Measurements from ENCODE around the gene DNM2. TPM values are rescaled to one million over a fixed set of nuclear protein-coding genes. Genes with fewer than 3 reads are reported as not detected.
A peak's percentile ranks its signal among the peaks of the same experiment; 100 is the strongest.

DNM2 gene
- total and polyA plus RNA-seq, 5 donors from 2014 or later: 61.8 to 269 (median 63.1) TPM

DNA sequence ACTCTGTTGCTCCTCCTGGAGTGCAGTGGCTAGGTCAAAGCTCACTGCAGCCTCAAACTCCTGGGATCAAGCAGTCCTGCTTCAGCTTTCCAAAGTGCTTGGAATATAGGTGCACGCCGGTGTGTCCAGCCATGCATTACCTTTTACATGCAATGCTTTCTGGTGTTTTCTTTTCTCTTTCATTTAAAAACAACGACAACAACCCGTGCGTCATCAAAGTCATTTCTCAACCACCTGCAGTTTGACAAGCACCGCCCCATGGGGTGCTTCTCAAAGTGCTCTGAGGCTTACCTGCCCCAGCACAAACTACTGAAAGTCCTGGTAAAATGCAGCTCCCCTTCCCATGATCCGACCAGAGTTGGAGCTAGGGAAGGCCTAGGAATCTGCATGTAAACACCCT is 9.6 kb upstream of the DNM2 start:
- no peak overlapping the region for H3K4me3 ChIP-seq (ENCODE audit: low read depth, low read length)
- ATAC-seq (ENCODE audit: low read depth in 2 of 2): no peak
- DNase-seq: no peak
- Mint-ChIP-seq H3K36me3 (no peaks in the 10 kb centered on the region), H3K9me3 (no peaks in the 10 kb centered on the region), H3K4me3 (no peak overlapping the region), H3K27ac (no peak overlapping the region), H3K4me1 (peaks cover 0 to 2% (median 0%) of the 10 kb centered on the region in 4 donors), H3K27me3 (no peaks in the 10 kb centered on the region)
- no peak overlapping the region for H3K27ac ChIP-seq (ENCODE audit: insufficient read depth, low read length, poor library complexity, severe bottlenecking)
- no peaks in the 10 kb centered on the region for H3K4me1 ChIP-seq (ENCODE audit: control insufficient read depth, insufficient read depth, low read length, poor library complexity, severe bottlenecking)
- H3K36me3 ChIP-seq (ENCODE audit: control insufficient read depth, insufficient read depth, low read length): no peaks in the 10 kb centered on the region
- no peaks in the 10 kb centered on the region for H3K9me3 ChIP-seq (ENCODE audit: control insufficient read depth in 2 of 2, low read length in 2 of 2)
- H3K27me3 ChIP-seq (ENCODE audit: control insufficient read depth, insufficient read depth, low read length): no peaks in the 10 kb centered on the region

DNA sequence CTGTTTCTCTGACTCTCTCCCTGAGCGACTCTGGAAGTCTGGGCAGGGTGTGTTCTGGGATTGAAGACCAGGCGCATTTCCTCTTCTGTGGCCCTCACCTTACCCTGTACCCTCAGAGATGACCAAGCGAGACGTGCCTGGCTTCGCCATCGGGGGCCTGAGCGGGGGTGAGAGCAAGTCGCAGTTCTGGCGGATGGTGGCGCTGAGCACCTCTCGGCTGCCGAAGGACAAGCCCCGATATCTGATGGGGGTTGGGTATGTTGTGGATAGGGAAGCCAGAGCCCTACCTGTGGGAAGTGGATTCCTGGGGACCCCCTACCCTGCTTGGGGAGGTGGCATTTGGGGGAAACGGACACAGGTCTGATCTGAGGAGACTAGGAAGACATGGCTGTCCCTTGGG is 5.8 kb upstream of the DNM2 start:
- ATAC-seq (ENCODE audit: low read depth in 2 of 2) (no peak), DNase-seq (no peak)
- no peak overlapping the region for H3K4me3 Mint-ChIP-seq
- no peaks in the 10 kb centered on the region for H3K9me3 ChIP-seq (ENCODE audit: control insufficient read depth in 2 of 2, low read length in 2 of 2)
- H3K9me3 Mint-ChIP-seq: no peaks in the 10 kb centered on the region
- H3K4me1 ChIP-seq (ENCODE audit: control insufficient read depth, insufficient read depth, low read length, poor library complexity, severe bottlenecking): peaks cover 2% of the 10 kb centered on the region
- H3K27ac ChIP-seq (ENCODE audit: insufficient read depth, low read length, poor library complexity, severe bottlenecking): no peak overlapping the region
- no peak overlapping the region for H3K27ac Mint-ChIP-seq
- no peak overlapping the region for H3K4me3 ChIP-seq (ENCODE audit: low read depth, low read length)
- H3K27me3 ChIP-seq (ENCODE audit: control insufficient read depth, insufficient read depth, low read length): no peaks in the 10 kb centered on the region
- H3K36me3 Mint-ChIP-seq: peaks cover 7% of the 10 kb centered on the region
- no peaks in the 10 kb centered on the region for H3K27me3 Mint-ChIP-seq
- no peaks in the 10 kb centered on the region for H3K36me3 ChIP-seq (ENCODE audit: control insufficient read depth, insufficient read depth, low read length)
- H3K4me1 Mint-ChIP-seq: peaks cover 0 to 11% (median 3%) of the 10 kb centered on the region in 4 donors

DNA sequence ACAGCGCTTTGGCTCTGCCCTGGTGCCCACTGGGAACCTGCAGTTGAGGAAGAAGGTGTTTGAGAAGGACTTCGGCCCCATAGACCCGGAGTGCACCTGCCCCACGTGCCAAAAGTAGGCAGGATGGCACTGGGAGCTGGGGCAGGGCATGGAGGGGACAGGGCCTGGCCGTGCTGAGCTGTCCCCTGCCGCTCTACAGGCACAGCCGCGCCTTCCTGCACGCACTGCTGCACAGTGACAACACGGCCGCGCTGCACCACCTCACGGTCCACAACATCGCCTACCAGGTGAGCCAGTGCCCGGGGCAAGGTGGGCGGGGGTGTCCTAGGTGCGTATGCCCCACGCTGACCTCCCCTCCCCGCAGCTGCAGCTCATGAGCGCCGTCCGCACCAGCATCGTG is 5.1 kb upstream of the DNM2 start:
- no peaks in the 10 kb centered on the region for H3K27me3 ChIP-seq (ENCODE audit: control insufficient read depth, insufficient read depth, low read length)
- no peak overlapping the region for H3K4me3 Mint-ChIP-seq

DNA sequence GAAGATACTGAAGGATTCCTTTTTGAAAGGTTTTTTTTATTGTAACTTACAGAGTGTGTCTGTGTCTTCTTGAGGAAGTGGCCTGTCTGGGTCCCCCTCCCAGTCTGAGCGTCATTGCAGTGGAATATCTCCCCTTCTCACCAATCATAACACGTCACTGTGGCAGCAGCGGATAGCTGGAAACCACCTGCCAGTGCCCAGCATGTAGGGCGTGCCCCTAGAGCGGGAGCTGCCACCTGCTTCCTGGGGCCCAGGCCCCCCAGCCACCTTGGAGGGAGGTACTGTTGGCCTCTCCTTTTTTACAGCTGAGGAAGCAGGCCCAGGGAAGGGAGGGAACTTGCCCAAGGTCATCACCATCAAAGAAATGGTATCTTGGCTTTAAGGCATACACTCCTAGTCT is 4.6 kb upstream of the DNM2 start:
- no peaks in the 10 kb centered on the region for H3K9me3 Mint-ChIP-seq
- peak overlapping the region in 1 of 3 donors; percentile 29 for H3K27ac Mint-ChIP-seq

More for the DNA sequence above, 5.1 kb upstream of the DNM2 start:
- Mint-ChIP-seq H3K27me3 (no peaks in the 10 kb centered on the region), H3K4me1 (peaks cover 0 to 15% (median 6%) of the 10 kb centered on the region in 4 donors), H3K36me3 (peaks cover 7% of the 10 kb centered on the region), H3K9me3 (no peaks in the 10 kb centered on the region), H3K27ac (no peak overlapping the region)
- DNase-seq (no peak), ATAC-seq (ENCODE audit: low read depth in 2 of 2) (no peak)
- Histone ChIP-seq H3K27ac (ENCODE audit: insufficient read depth, low read length, poor library complexity, severe bottlenecking) (no peak overlapping the region), H3K36me3 (ENCODE audit: control insufficient read depth, insufficient read depth, low read length) (no peaks in the 10 kb centered on the region), H3K4me1 (ENCODE audit: control insufficient read depth, insufficient read depth, low read length, poor library complexity, severe bottlenecking) (peaks cover 4% of the 10 kb centered on the region), H3K4me3 (ENCODE audit: low read depth, low read length) (no peak overlapping the region), H3K9me3 (ENCODE audit: control insufficient read depth in 2 of 2, low read length in 2 of 2) (no peaks in the 10 kb centered on the region)

DNA sequence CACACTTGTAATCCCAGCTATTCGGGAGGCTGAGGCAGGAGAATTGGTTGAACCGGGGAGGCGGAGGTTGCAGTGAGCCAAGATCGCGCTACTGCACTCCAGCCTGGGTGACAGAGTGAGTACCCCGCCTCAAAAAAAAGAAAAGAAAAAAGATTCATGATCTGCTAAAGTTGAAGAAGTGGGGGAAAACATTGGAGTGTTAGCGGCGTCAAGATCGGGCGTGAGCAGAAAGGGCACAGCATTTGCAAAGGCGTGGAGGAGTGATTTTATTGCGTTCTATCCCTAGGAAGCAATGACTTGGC is 874 bp upstream of the DNM2 start:
- no peak for ATAC-seq (ENCODE audit: low read depth in 2 of 2)
- Mint-ChIP-seq H3K9me3 (no peaks in the 10 kb centered on the region), H3K36me3 (peaks cover 7% of the 10 kb centered on the region), H3K4me1 (peaks cover 0 to 49% (median 23%) of the 10 kb centered on the region in 4 donors), H3K27me3 (no peaks in the 10 kb centered on the region), H3K27ac (peak overlapping the region; percentile 78 to 90 (median 89)), H3K4me3 (peak overlapping the region; percentile 90 to 96 (median 94))
- H3K27ac ChIP-seq (ENCODE audit: insufficient read depth, low read length, poor library complexity, severe bottlenecking): peak overlapping the region; percentile 62
- H3K9me3 ChIP-seq (ENCODE audit: control insufficient read depth in 2 of 2, low read length in 2 of 2): no peaks in the 10 kb centered on the region
- H3K27me3 ChIP-seq (ENCODE audit: control insufficient read depth, insufficient read depth, low read length): no peaks in the 10 kb centered on the region
- H3K4me3 ChIP-seq (ENCODE audit: low read depth, low read length): peak overlapping the region; percentile 56
- DNase-seq: no peak
- peaks cover 36% of the 10 kb centered on the region for H3K4me1 ChIP-seq (ENCODE audit: control insufficient read depth, insufficient read depth, low read length, poor library complexity, severe bottlenecking)
- H3K36me3 ChIP-seq (ENCODE audit: control insufficient read depth, insufficient read depth, low read length): peaks cover 2% of the 10 kb centered on the region

More for the DNA sequence above, 4.6 kb upstream of the DNM2 start:
- H3K36me3 Mint-ChIP-seq: peaks cover 7% of the 10 kb centered on the region
- H3K27me3 Mint-ChIP-seq: no peaks in the 10 kb centered on the region
- Histone ChIP-seq H3K4me1 (ENCODE audit: control insufficient read depth, insufficient read depth, low read length, poor library complexity, severe bottlenecking) (peaks cover 4% of the 10 kb centered on the region), H3K4me3 (ENCODE audit: low read depth, low read length) (no peak overlapping the region), H3K27ac (ENCODE audit: insufficient read depth, low read length, poor library complexity, severe bottlenecking) (no peak overlapping the region), H3K27me3 (ENCODE audit: control insufficient read depth, insufficient read depth, low read length) (no peaks in the 10 kb centered on the region), H3K36me3 (ENCODE audit: control insufficient read depth, insufficient read depth, low read length) (no peaks in the 10 kb centered on the region), H3K9me3 (ENCODE audit: control insufficient read depth in 2 of 2, low read length in 2 of 2) (no peaks in the 10 kb centered on the region)
- H3K4me1 Mint-ChIP-seq: peaks cover 0 to 15% (median 6%) of the 10 kb centered on the region in 4 donors
- no peak overlapping the region for H3K4me3 Mint-ChIP-seq
- DNase-seq (peak in 2 of 3 donors; percentile 19 to 63), ATAC-seq (ENCODE audit: low read depth in 2 of 2) (no peak)

DNA sequence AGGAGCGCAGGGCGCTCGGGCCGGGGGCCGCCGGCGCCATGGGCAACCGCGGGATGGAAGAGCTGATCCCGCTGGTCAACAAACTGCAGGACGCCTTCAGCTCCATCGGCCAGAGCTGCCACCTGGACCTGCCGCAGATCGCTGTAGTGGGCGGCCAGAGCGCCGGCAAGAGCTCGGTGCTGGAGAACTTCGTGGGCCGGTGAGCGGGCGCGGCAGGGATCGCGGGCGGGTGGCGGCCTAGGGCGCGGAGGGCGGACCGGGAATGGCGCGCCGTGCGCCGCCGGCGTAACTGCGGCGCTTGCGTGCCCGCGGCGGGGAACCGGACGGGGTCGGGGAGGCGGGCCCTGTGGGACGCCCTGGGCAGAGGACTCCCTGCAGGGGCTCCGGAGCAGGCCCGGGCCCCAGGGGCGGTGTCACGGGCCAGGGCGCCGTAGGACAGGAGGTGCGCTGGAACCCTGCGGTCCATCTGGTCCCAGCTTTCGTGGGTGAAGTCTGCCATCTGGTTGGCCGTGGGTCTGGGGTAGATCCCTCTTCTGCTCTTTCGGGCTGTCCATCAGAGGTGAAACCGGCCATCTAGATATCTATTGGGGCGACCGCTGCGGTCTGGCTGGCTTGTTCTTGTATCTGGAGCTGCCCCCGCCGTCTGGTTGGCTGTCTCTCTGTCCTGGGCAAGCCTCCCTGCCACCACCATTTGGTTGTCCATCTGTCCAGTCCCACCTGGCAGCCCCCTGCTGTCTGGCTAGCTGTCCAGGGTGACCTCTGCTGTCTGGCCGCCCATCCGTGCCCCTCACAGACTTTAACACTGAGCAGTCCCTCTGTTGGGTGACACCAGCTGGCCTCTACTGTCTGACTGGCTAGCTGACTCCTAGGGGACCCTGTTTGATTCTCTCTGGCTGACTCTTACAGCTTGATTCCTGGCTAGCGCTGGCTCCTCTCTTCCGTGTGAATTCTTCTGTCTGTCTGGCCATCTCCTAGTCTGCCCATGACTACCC is 622 bp downstream of the DNM2 start:
- ATAC-seq (ENCODE audit: low read depth in 2 of 2): no peak
- Histone ChIP-seq H3K4me3 (ENCODE audit: low read depth, low read length) (peak overlapping the region; percentile 79), H3K4me1 (ENCODE audit: control insufficient read depth, insufficient read depth, low read length, poor library complexity, severe bottlenecking) (peaks cover 38% of the 10 kb centered on the region), H3K36me3 (ENCODE audit: control insufficient read depth, insufficient read depth, low read length) (peaks cover 2% of the 10 kb centered on the region), H3K27ac (ENCODE audit: insufficient read depth, low read length, poor library complexity, severe bottlenecking) (peak overlapping the region; percentile 84), H3K9me3 (ENCODE audit: control insufficient read depth in 2 of 2, low read length in 2 of 2) (no peaks in the 10 kb centered on the region), H3K27me3 (ENCODE audit: control insufficient read depth, insufficient read depth, low read length) (no peaks in the 10 kb centered on the region)
- H3K36me3 Mint-ChIP-seq: peaks cover 7% of the 10 kb centered on the region
- H3K4me1 Mint-ChIP-seq: peaks cover 0 to 57% (median 26%) of the 10 kb centered on the region in 4 donors
- H3K4me3 Mint-ChIP-seq: peak overlapping the region; percentile 90 to 96 (median 94)
- H3K27ac Mint-ChIP-seq: peak overlapping the region; percentile 93 to 94 (median 94)
- peak in 2 of 3 donors; percentile 38 to 63 for DNase-seq
- H3K27me3 Mint-ChIP-seq: no peaks in the 10 kb centered on the region
- no peaks in the 10 kb centered on the region for H3K9me3 Mint-ChIP-seq

DNA sequence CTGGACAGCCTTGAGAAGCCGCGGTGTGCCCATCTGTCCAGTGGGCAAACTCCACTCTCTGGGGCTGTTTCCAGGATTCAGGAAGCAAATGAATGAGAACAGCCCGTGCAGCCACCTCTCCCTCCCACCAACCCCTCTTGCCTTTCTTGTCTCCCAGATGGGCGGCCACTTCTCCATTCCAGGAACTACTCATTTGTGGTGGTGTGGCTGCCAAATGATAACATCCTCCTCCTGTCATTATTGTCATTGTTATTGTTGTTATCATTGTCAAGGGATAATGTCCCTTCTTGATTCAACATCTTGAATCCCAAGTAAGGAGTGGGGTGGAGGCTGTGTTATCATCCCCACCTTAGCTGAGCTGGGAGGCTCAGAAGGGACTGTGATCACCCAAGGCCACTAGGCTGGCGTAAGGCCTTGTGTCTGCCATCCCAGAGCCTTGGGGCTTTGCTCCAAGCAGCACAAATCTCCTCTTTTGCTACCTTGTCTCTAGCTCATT is 1.6 kb downstream of the DNM2 start:
- peak overlapping the region; percentile 16 for H3K27ac ChIP-seq (ENCODE audit: insufficient read depth, low read length, poor library complexity, severe bottlenecking)
- no peaks in the 10 kb centered on the region for H3K27me3 ChIP-seq (ENCODE audit: control insufficient read depth, insufficient read depth, low read length)
- H3K4me1 ChIP-seq (ENCODE audit: control insufficient read depth, insufficient read depth, low read length, poor library complexity, severe bottlenecking): peaks cover 38% of the 10 kb centered on the region
- peaks cover 4% of the 10 kb centered on the region for H3K36me3 Mint-ChIP-seq
- peaks cover 0 to 63% (median 28%) of the 10 kb centered on the region in 4 donors for H3K4me1 Mint-ChIP-seq
- DNase-seq (peak in 1 of 3 donors; percentile 31), ATAC-seq (ENCODE audit: low read depth in 2 of 2) (no peak)
- H3K4me3 Mint-ChIP-seq: peak overlapping the region; percentile 81 to 96 (median 92)
- H3K9me3 ChIP-seq (ENCODE audit: control insufficient read depth in 2 of 2, low read length in 2 of 2): no peaks in the 10 kb centered on the region
- peaks cover 4% of the 10 kb centered on the region for H3K36me3 ChIP-seq (ENCODE audit: control insufficient read depth, insufficient read depth, low read length)
- peak overlapping the region; percentile 79 for H3K4me3 ChIP-seq (ENCODE audit: low read depth, low read length)
- H3K9me3 Mint-ChIP-seq: no peaks in the 10 kb centered on the region
- H3K27ac Mint-ChIP-seq: peak overlapping the region; percentile 72 to 93 (median 72)
- H3K27me3 Mint-ChIP-seq: no peaks in the 10 kb centered on the region

Measured in CD4-positive, CD25-positive, alpha-beta regulatory T cell (primary cell).